HG02840 (cell line): ENCODE results near the gene CEP290.

Experiments
- ATAC-seq: cut with Tn5 transposase; IDR thresholded peaks from one replicate; pipeline ENCODE4 v1.9.1; 2021; ENCODE audit warnings: mild to moderate bottlenecking, moderate library complexity, moderate number of reproducible peaks; ENCODE audit not compliant: unreplicated experiment, low FRiP score

The CEP290 gene

GRCh38 chr12:88141774-88142609, at the start of gene CEP290, which contains the start of gene TMTC3:
CEP290 (minus strand) TSS chr12:88142088; CDS start chr12:88141307, 781 bp downstream.
TMTC3 (plus strand) TSS chr12:88142307; CDS start chr12:88148316, 6,009 bp downstream.
- peak; percentile 98 for ATAC-seq

DNA sequence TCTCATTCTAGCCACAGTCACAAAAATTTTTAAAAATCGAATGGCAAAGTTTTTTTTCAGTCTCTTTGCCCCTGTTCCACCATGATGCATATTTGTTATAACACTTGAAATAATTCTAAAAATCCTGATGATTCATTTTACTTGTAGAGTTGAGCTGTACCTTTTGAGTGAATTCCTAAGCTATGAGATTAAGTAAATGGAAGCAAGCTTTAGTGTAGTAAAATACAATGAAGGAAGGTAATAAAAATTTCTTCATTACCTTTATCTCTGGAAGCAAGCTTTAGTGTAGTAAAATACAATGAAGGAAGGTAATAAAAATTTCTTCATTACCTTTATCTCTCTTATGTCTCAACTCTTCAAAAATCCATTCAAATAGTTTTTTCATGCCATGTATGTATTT, 46.3 kb upstream of the CEP290 start:
- ATAC-seq, result no peak

DNA sequence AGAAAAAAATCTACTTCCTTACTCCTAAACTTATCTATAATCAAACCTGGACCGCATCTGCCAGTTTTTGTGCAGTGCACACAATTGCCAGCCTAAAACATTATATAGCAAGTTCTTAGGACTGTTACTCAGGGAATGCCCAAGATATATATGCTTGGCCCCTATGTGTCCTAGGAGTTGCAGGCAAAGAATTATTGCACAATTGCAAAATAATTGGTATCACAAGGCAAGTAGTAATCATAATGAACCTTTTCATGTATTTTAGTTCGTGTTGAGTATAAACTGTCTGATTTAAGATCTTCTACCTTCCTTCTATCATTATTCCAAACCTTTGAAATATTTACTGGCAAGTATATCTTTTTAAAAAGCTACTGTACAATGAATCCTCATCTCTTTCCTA, 45.7 kb upstream of the CEP290 start:
- no peak for ATAC-seq

- ATAC-seq, result peak; percentile 73
Observed at GRCh38 chr12:88185988-88186387, 44.1 kb upstream of the CEP290 start.

- ATAC-seq, result no peak
Observed at GRCh38 chr12:88185279-88185678, 43.4 kb upstream of the CEP290 start.

DNA sequence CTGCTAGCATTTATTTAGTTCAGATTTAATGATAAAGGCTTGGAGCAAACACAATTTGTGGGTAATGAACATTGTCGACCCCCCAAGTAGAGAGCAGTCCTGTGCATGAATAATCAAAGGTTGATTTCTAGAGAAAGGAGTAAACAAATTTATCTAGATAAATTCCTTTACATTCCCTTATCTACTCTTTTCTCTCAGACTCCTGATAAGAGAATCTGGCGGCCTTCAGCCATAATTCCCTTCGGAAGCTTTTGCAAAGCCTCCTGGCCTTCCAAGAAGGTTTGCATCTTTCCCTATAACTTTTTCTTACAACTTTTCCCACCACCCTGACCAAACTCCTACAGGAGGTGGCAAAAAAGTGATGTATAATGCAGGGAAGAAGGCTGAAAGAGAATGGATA, 42.3 kb upstream of the CEP290 start:
- ATAC-seq, result no peak

- no peak for ATAC-seq
Observed at GRCh38 chr12:88182416-88182815, 40.5 kb upstream of the CEP290 start.

DNA sequence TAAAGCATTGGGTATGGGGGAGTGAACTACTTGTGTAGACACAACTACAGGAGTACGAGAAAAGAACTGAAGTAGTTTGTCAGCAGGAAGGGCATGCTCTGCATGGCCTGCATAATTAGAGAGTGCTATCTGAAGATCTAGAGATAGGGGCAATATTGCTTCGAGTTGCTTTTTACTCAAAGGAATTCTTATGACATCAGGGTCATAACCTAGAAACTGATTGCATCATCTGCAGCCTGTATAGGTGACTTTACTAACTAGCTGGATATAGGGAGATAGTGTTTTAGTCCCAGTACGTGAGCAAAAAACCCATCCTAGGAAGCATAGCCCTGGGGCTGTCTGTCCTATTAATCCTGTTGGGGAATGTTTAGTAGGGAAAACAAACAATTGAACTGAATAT, 40.0 kb upstream of the CEP290 start:
- ATAC-seq, result no peak

GRCh38 chr12:88179436-88180014, 37.6 kb upstream of the CEP290 start:
- no peak for ATAC-seq

- no peak for ATAC-seq
Observed at GRCh38 chr12:88175544-88175943, 33.7 kb upstream of the CEP290 start.

DNA sequence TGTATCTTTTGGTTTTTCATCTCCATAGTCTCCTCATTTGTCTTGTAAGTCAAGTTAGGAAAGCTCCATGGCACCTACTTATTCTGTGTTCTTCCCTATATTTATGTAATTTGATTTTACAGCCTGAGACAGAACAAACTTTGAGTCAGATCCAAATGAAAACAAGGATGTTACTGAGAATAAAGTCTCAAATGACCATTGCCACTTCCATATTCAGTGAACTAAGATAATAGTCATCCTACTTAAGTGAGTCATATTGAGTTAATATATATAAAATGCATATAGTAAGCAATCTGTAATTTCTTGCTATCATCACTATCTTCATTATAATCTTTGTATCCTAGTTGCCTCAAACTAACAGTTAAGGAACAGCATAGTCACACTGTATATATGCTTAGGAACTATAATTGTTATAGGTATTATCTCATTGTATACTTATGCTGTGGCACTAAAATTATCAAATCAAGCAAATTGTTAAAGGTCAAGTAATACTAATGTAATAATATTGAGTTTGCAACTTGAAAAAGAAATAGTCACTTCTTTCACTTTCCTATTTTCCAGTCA, 31.0 kb upstream of the CEP290 start:
- no peak for ATAC-seq

DNA sequence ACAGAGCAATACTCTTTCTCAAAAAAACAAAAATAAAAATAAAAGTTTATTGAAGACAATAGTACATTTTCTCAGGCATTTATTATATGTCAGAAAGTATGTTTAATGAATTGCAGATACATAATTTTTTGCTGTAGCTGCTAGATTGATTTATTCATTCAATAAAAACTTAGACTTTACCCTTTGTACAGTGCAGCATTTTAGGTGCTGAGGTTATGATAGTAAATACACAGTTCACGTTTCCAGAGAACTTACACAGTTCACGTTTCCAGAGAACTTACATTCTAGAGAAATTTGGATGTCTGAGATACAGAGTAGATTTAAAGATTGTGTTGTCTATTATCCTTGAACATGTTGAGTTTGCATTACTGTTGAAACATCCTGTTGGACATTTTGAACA, 25.5 kb upstream of the CEP290 start:
- ATAC-seq, result no peak

- no peak for ATAC-seq
Observed at GRCh38 chr12:88166179-88166578, 24.3 kb upstream of the CEP290 start.

DNA sequence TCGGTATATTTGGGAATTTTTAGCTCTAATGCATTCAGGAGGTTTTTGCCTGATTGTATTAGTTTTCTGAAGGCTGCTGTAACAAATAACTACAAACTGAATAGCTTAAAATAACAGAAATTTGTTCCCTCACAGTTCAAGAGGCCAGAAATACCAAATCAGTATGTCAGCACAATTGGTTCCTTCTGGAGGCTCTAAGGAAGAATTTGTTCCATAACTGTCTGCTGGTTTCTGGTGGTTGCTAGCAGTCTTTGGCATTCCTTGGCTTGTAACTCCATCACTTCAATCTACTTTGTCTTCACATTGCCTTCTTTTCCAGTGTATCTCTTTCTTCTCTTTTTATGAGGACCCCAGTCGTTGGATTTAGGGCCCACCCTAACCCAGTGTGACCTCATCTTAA, 21.5 kb upstream of the CEP290 start:
- no peak for ATAC-seq

GRCh38 chr12:88156075-88156654, 14.3 kb upstream of the CEP290 start:
- ATAC-seq, result no peak

GRCh38 chr12:88153959-88154358, 12.1 kb upstream of the CEP290 start:
- no peak for ATAC-seq

GRCh38 chr12:88150063-88150462, 8.2 kb upstream of the CEP290 start:
- no peak for ATAC-seq

- ATAC-seq, result no peak
Observed at GRCh38 chr12:88145567-88146505, 3.9 kb upstream of the CEP290 start.

DNA sequence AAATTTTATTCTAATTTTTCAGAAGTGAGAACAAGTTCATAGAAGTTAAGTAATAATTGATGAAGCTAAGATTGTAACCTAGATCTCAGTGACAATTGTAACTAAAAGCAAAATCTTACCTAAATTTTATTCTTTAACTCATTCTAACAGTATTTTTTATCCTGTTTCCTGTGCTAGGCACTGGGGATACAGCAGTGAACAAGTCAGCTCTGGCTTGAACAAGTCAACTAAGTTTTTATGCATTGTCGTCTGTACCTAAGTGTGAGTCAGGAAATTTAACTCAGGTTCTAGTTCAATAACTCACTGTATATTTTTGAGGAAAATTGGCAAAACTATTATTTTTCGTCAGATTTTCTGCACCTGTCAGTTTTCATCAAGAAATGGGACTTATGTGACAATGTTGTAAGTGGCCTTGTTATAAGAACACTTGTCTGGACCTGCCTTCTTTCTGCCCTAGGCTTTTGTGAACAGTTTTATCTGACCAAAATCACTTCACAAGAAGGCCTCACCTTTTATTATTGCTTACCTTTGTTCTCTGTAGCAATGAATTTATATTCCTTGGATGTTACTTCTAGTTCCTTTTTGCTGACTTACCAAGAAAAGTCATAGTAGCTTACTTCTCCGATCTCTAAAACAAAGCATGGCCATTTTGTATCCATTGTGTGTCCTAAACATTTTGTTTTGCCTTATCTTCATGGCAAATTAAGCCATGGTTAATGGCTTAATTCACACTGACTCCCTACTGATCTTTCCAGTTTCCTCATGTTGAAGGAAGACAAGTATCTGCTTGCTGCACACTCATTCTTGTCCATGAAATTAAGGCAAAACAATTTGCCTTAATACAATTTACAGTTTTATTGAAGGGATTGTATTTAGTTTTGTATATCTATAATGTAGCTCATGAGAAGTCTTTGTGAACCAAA, 2.9 kb upstream of the CEP290 start:
- no peak for ATAC-seq
